Measurements from ENCODE around the gene CCDC186.

CCDC186 gene

DNA sequence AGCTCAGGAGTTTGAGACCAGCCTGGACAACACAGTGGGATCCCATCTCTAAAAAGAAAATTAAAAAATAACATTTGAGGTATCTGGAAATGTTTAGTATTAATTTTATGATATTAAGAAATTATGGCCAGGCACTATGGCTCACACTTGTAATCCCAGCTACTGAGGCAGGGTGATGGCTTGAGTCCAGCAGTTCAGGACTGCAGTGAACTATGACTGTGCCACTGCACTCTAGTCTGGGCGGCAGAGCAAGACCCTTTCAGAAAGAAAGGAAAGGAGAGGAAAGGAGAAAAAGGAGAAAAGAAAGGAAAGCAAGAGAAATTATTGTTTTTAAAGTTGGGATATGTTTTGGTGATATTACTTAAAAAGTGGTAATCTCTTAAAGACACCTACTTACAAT lies 2.5 kb upstream of the CCDC186 start:
- H3K4me3 ChIP-seq: no peak overlapping the region
- H3K9me3 ChIP-seq: no peaks in the 10 kb centered on the region
- H3K4me2 ChIP-seq: no peak overlapping the region
- TF ChIP-seq Cebpa-rat (IDR thresholded peaks at IDR 0.05): no peak
- H4K20me1 ChIP-seq: 0 out of 2 replicates have a peak, but pooled peaks cover 9% of the 10 kb centered on the region
- H3K27me3 ChIP-seq: no peaks in the 10 kb centered on the region
- no peak overlapping the region for H3K27ac ChIP-seq
- peaks cover 27% of the 10 kb centered on the region for H3K4me1 ChIP-seq
- no peaks in the 10 kb centered on the region for H3K36me3 ChIP-seq
- no peak overlapping the region for H3K9ac ChIP-seq

DNA sequence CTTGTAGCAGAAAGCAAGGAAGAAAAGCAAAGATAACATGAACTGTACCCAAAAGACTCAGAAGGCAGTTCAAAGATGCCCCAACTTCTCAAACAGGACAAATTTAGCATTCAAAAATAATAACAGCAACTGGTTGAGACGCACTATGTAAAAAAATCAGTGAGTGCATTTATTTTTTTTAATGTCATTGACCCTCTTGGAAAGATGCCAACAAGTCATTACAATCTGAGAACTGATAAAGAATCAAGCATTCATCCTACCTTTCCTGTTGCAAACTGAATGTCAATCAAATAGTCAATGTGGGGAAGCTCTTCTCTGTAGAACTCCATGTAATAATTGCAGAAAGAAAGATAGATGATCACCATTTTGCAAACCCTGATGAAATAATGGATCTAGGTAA lies 1.7 kb upstream of the CCDC186 start:
- H4K20me1 ChIP-seq: 0 out of 2 replicates have a peak, but pooled peaks cover 9% of the 10 kb centered on the region
- no peak for TF ChIP-seq Cebpa-rat (IDR thresholded peaks at IDR 0.05)
- no peaks in the 10 kb centered on the region for H3K9me3 ChIP-seq
- peaks cover 24% of the 10 kb centered on the region for H3K4me1 ChIP-seq
- H3K27me3 ChIP-seq: no peaks in the 10 kb centered on the region
- H3K9ac ChIP-seq: no peak overlapping the region
- H3K4me2 ChIP-seq: peak overlapping the region; percentile 90
- no peaks in the 10 kb centered on the region for H3K36me3 ChIP-seq
- H3K27ac ChIP-seq: no peak overlapping the region
- no peak overlapping the region for H3K4me3 ChIP-seq

DNA sequence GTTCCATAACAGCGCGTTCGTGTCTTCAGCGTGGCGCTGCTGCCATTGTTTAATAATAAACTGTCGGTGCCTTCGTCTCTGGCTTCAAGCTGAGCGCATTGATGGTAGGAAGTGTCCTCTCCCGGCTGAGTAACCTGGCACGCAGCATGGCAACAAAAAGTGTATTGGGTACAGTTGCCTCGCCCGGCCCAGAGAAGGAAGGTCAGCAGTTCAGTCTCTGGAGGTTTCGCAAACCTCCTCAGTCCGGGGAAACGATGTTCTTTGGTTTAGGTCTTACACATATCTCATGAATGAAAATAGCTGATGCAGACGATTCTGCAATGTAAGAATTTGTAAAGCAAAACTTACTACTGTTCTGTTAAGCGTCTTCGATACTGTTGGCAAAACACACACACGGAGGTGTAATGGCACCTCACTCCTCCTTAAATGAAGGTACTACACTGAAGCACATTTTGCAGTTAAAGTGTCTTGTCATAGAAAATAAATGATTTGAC lies 739 bp upstream of the CCDC186 start:
- Histone ChIP-seq H3K4me3 (peak overlapping the region; percentile 80), H3K27ac (peak overlapping the region; percentile 83; the same call in 1 of the 2 replicates), H3K4me1 (peaks cover 24% of the 10 kb centered on the region), H3K9ac (peak overlapping the region; percentile 83), H4K20me1 (0 out of 2 replicates have a peak, but pooled peaks cover 9% of the 10 kb centered on the region), H3K36me3 (no peaks in the 10 kb centered on the region), H3K9me3 (no peaks in the 10 kb centered on the region), H3K4me2 (peak overlapping the region; percentile 90), H3K27me3 (no peaks in the 10 kb centered on the region)
- no peak for TF ChIP-seq Cebpa-rat (IDR thresholded peaks at IDR 0.05)

DNA sequence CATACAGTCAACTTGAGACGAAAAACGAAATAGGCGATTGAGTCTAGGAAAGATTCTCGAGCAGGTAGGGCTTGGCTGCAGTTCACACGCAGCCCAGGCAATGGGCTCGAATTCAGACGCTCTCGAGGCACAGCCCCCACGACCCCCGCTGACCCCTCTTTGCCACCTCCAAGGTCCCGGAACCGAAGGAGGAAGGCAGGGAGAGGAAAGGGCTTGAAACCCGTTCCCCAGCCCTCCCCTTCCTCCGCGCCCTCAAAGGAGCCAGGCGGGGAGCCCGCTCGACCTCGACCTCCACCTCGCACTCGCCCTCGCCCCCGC lies 441 bp downstream of the CCDC186 start:
- H3K27me3 ChIP-seq: no peaks in the 10 kb centered on the region
- 0 out of 2 replicates have a peak, but pooled peaks cover 9% of the 10 kb centered on the region for H4K20me1 ChIP-seq
- peaks cover 11% of the 10 kb centered on the region for H3K9me3 ChIP-seq
- peak overlapping the region; percentile 83 for H3K9ac ChIP-seq
- H3K36me3 ChIP-seq: peaks cover 7% of the 10 kb centered on the region
- H3K27ac ChIP-seq: peak overlapping the region; percentile 83
- peaks cover 24% of the 10 kb centered on the region for H3K4me1 ChIP-seq
- TF ChIP-seq Cebpa-rat (IDR thresholded peaks at IDR 0.05): no peak
- H3K4me2 ChIP-seq: peak overlapping the region; percentile 90
- peak overlapping the region; percentile 80 for H3K4me3 ChIP-seq

DNA sequence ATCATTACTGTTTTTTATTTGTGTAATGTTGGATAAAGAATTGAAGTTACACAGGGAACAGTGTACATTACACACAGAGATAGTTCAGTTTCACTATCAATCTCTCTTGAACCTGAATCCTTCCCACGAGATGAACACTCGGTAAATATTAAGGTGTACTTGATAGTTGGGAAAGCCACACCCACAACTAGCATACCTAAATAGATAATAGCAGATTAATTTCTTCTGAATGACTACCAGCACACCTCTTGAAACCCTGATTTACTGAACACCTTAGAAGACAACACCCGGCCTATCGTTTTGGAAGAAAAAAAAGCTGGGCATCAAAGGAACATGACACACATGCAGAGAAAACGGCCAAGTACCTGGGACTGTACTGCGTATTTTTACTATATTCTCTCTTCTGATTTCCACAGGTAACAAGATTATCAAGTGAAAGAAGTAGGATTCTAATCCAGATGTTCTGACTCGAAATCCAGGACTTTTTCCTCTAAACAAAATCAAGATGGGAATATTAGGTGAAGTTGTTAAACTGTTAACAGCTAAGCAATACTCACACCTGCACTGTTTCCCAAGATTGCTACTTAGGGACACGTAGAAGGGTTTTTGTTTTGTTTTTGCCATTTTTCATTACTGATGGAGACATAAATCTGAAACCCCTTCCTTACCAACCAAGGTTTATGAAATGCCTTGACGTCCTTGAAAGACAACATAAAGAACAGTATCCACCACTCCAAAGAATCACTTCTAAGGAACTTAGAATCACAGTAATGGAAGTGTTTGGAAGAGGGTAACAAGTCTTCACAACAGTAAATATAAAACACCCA lies 1.0 kb downstream of the CCDC186 start:
- H3K27ac ChIP-seq: peak overlapping the region; percentile 83
- peaks cover 24% of the 10 kb centered on the region for H3K4me1 ChIP-seq
- H3K36me3 ChIP-seq: peaks cover 13% of the 10 kb centered on the region
- H3K4me3 ChIP-seq: peak overlapping the region; percentile 80
- H3K9ac ChIP-seq: peak overlapping the region; percentile 83
- no peak for TF ChIP-seq Cebpa-rat (IDR thresholded peaks at IDR 0.05)
- H3K9me3 ChIP-seq: peaks cover 17% of the 10 kb centered on the region
- H3K4me2 ChIP-seq: peak overlapping the region; percentile 90
- 0 out of 2 replicates have a peak, but pooled peaks cover 9% of the 10 kb centered on the region for H4K20me1 ChIP-seq
- H3K27me3 ChIP-seq: no peaks in the 10 kb centered on the region

DNA sequence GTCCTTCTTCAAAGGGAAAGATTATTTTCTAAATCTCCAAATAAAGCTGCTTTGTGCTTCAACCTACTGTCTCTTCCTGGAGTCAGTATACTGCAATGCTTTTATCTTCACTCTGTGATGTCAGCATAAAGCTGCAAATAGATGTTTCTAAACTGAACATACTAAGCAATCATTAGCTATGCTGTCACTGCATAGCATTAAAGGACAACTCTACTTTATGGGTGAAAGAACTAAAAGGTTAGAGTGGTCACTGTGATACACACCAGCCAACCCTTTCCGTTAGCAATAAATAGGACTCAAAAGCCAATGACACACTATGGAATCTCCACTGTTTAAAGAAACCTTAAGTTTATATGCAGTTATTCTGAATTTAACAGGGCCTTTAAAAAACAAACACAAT lies 1.8 kb downstream of the CCDC186 start:
- Histone ChIP-seq H3K4me1 (peaks cover 24% of the 10 kb centered on the region), H4K20me1 (peaks cover 11% of the 10 kb centered on the region; the same call in 1 of the 2 replicates), H3K9ac (no peak overlapping the region), H3K27ac (no peak overlapping the region), H3K4me3 (0 out of 2 replicates have a peak overlapping the region, but pooled peaks have one; percentile 80), H3K36me3 (peaks cover 20% of the 10 kb centered on the region), H3K9me3 (peaks cover 25% of the 10 kb centered on the region), H3K4me2 (peak overlapping the region; percentile 90), H3K27me3 (no peaks in the 10 kb centered on the region)
- TF ChIP-seq Cebpa-rat (IDR thresholded peaks at IDR 0.05): no peak

DNA sequence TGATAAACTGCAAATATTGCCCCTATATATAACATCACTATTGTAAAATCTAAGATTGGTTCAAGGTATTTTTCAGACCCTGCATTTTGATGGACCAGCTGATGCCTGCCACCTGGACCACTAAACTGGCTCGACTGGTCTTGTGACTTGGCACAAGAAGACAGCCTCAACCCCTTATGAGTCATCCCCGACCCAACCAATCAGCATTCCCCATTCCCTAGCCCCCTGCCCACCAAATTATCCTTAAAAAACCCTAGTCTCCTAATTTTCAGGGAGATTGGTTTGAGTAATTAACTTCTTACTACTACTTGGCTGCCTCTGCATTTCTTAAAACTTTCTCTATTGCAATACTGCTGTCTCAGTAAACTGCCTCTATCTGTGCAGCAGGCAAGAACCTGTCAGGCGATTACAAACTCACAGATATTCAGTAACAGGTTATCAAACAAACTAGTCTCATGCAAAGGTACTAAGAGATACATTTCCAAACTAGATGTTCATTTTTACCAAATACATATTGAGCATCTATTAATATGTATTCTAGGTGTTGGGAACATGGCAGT lies 5.5 kb downstream of the CCDC186 start:
- no peak for TF ChIP-seq Cebpa-rat (IDR thresholded peaks at IDR 0.05)
- no peaks in the 10 kb centered on the region for H3K27me3 ChIP-seq
- no peak overlapping the region for H3K4me3 ChIP-seq
- no peak overlapping the region for H3K27ac ChIP-seq
- no peak overlapping the region for H3K9ac ChIP-seq
- peaks cover 25% of the 10 kb centered on the region for H3K9me3 ChIP-seq
- peaks cover 14% of the 10 kb centered on the region for H3K4me1 ChIP-seq
- peaks cover 23% of the 10 kb centered on the region; the same call in 1 of the 2 replicates for H4K20me1 ChIP-seq
- peaks cover 27% of the 10 kb centered on the region for H3K36me3 ChIP-seq
- no peak overlapping the region for H3K4me2 ChIP-seq

DNA sequence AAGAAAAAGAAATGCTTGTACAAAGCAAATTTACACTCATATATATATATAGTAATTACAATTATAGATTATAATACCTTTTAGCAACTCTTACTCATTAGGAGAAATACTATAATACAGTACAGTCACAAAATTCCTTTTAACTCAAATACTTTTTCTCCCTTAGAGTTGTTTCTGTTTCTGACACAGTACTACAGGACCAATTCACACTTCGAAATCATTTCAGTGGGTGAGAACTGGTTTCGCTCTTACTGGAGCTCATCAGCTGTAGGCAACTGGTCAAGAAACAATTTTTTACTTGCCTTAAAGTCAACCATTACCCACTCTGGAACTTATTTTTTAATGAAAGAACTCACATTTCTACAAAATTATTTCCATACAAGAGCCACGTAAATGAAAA lies 6.0 kb downstream of the CCDC186 start:
- H3K36me3 ChIP-seq: peaks cover 28% of the 10 kb centered on the region
- no peak overlapping the region for H3K27ac ChIP-seq
- no peaks in the 10 kb centered on the region for H3K27me3 ChIP-seq
- no peak overlapping the region for H3K4me2 ChIP-seq
- no peak overlapping the region for H3K4me3 ChIP-seq
- H4K20me1 ChIP-seq: peaks cover 26% of the 10 kb centered on the region; the same call in 1 of the 2 replicates
- H3K9ac ChIP-seq: no peak overlapping the region
- H3K9me3 ChIP-seq: peaks cover 25% of the 10 kb centered on the region
- H3K4me1 ChIP-seq: peaks cover 11% of the 10 kb centered on the region
- no peak for TF ChIP-seq Cebpa-rat (IDR thresholded peaks at IDR 0.05)

DNA sequence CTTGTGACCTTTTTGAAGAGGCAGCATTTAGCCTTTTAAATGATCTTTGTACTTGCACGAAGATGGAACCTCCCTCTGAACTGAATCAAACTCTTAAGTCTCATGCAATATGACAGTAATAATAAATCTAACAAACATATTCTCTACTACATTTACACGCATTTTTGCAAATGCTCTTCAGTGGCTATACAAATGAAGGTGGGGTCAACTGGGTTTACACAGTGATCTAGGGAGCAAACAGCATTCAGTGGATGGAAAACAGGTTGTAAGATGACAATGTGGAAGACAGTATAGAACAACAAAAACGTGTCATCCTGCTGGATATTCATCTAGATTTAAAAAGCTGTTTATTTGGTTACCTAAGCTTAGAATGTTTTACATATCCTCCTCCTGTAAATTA lies 7.5 kb downstream of the CCDC186 start:
- Histone ChIP-seq H3K27me3 (no peaks in the 10 kb centered on the region), H3K27ac (no peak overlapping the region), H4K20me1 (peaks cover 17% of the 10 kb centered on the region; the same call in 1 of the 2 replicates), H3K4me3 (no peak overlapping the region), H3K9me3 (peaks cover 25% of the 10 kb centered on the region), H3K36me3 (peaks cover 31% of the 10 kb centered on the region), H3K4me2 (no peak overlapping the region), H3K4me1 (no peaks in the 10 kb centered on the region), H3K9ac (no peak overlapping the region)
- no peak for TF ChIP-seq Cebpa-rat (IDR thresholded peaks at IDR 0.05)

DNA sequence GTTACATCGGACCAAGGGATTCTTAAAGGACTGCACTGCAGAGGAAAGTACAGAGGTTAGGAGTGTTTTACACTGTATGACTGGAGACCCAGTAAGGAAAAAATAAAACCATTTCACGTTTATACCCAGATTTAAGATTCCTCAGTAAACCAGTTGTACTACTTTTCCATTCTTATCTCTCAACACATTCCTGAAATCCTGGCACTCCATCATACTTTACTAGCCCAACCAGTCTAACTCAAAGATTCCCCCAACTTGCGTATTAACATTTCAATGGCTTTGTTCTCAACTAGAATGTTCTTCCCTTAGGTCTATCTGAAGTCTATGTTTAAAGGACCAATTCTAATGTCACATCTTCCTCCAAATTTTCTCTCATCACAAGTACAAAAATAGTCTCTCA lies 8.0 kb downstream of the CCDC186 start:
- peaks cover 25% of the 10 kb centered on the region for H3K9me3 ChIP-seq
- peaks cover 17% of the 10 kb centered on the region; the same call in 1 of the 2 replicates for H4K20me1 ChIP-seq
- H3K9ac ChIP-seq: no peak overlapping the region
- no peaks in the 10 kb centered on the region for H3K27me3 ChIP-seq
- H3K4me3 ChIP-seq: no peak overlapping the region
- H3K4me1 ChIP-seq: no peaks in the 10 kb centered on the region
- no peak overlapping the region for H3K27ac ChIP-seq
- H3K36me3 ChIP-seq: peaks cover 31% of the 10 kb centered on the region
- no peak overlapping the region for H3K4me2 ChIP-seq
- TF ChIP-seq Cebpa-rat (IDR thresholded peaks at IDR 0.05): no peak

Measured in BLaER1 (cell line).